K562 (cell line): Measurements from ENCODE around the gene CDYL2.
"Not testable (repeated sequence)": the region's sequence is repeated elsewhere in the genome, so short reads cannot be mapped to it uniquely, and the experiment has no call there.

Experiments
- GATA2 ChIP-seq: sonication (generic); formaldehyde crosslinking; IDR thresholded peaks from 2 replicates; pipeline ENCODE4 v1.4.0; 2020; ENCODE audit warnings: mild to moderate bottlenecking, missing genetic modification reagents
- YY1 ChIP-seq, 3 experiments: IDR thresholded peaks; 2 replicates each; pipeline ENCODE4 v1.6.1; 2011; ENCODE audit warnings: low read length in 2 of 3, mild to moderate bottlenecking in 2 of 3, moderate library complexity in 2 of 3, borderline replicate concordance in 1 of 3, control low read depth in 1 of 3, low read depth in 1 of 3; ENCODE audit not compliant: insufficient read depth in 3 of 3, insufficient replicate concordance in 2 of 3, control insufficient read depth in 1 of 3, insufficient read length in 1 of 3; ENCODE audit errors: extremely low read depth in 1 of 3
- TF ChIP-seq, protein P1 (sequence below): fragments of 450-650 bp; IDR thresholded peaks from 2 replicates; pipeline ENCODE4 v1.6.1; 2016; ENCODE audit warnings: low read depth, mild to moderate bottlenecking, moderate library complexity

GRCh38 chr16:80815278-80815677, 10.9 kb upstream of the CDYL2 start:
- not testable (repeated sequence) for TF ChIP-seq YY1 (IDR thresholded peaks at IDR 0.05; ENCODE audit: borderline replicate concordance in 1 of 3, control insufficient read depth in 1 of 3, extremely low read depth in 1 of 3, insufficient read depth in 3 of 3, insufficient read length in 1 of 3, insufficient replicate concordance in 2 of 3, low read depth in 1 of 3, low read length in 2 of 3); GATA2
- TF ChIP-seq, protein P1, sequence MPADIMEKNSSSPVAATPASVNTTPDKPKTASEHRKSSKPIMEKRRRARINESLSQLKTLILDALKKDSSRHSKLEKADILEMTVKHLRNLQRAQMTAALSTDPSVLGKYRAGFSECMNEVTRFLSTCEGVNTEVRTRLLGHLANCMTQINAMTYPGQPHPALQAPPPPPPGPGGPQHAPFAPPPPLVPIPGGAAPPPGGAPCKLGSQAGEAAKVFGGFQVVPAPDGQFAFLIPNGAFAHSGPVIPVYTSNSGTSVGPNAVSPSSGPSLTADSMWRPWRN: not testable (repeated sequence)
